Loucy (cell line): ENCODE measurements around the gene XPO4.

ENCODE experiments used
- H2AFZ ChIP-seq: fragments of 200-600 bp; sonication (generic); 2 replicates; pipeline ENCODE4 v1.6.0; 2016; ENCODE audit warnings: antibody characterized with exemption, mild to moderate bottlenecking, low read length, moderate library complexity
- H3F3A ChIP-seq: fragments of 200-600 bp; 2 replicates; pipeline ENCODE4 v1.6.0; 2016; ENCODE audit warnings: antibody characterized with exemption, low read depth, mild to moderate bottlenecking
- H3K27me3 ChIP-seq: fragments of 200-600 bp; sonication (generic); 2 replicates; pipeline ENCODE4 v1.6.1; 2014; ENCODE audit warnings: low read length, mild to moderate bottlenecking; ENCODE audit not compliant: insufficient read depth, poor library complexity, severe bottlenecking
- H3K36me3 ChIP-seq: fragments of 200-600 bp; sonication (generic); 2 replicates; pipeline ENCODE4 v1.6.1; 2016; ENCODE audit warnings: low read length; ENCODE audit not compliant: insufficient read depth
- H3K4me1 ChIP-seq: fragments of 200-600 bp; sonication (generic); 2 replicates; pipeline ENCODE4 v1.5.1; 2014; ENCODE audit warnings: low read length, mild to moderate bottlenecking; ENCODE audit not compliant: insufficient read depth, poor library complexity, severe bottlenecking
- H3K4me2 ChIP-seq: fragments of 200-600 bp; sonication (generic); 2 replicates; pipeline ENCODE4 v1.6.0; 2014; ENCODE audit warnings: antibody characterized with exemption, low read length, low read depth, mild to moderate bottlenecking; ENCODE audit not compliant: poor library complexity, severe bottlenecking
- H3K4me3 ChIP-seq: fragments of 200-600 bp; sonication (generic); 2 replicates; pipeline ENCODE4 v1.5.1; 2014; ENCODE audit warnings: low read length, mild to moderate bottlenecking, mixed read lengths; ENCODE audit not compliant: poor library complexity, severe bottlenecking
- H3K79me2 ChIP-seq: fragments of 200-600 bp; sonication (generic); 2 replicates; pipeline ENCODE4 v1.6.1; 2014; ENCODE audit warnings: low read length; ENCODE audit not compliant: insufficient read depth
- H3K9ac ChIP-seq: fragments of 200-600 bp; sonication (generic); 2 replicates; pipeline ENCODE4 v1.6.0; 2014; ENCODE audit warnings: mild to moderate bottlenecking, low read depth, low read length, moderate library complexity; ENCODE audit not compliant: poor library complexity, severe bottlenecking
- H3K9me2 ChIP-seq: fragments of 200-600 bp; sonication (generic); replicated peaks from 2 replicates; pipeline ENCODE4 v1.6.1; 2016; ENCODE audit warnings: low read depth, low read length, mixed read lengths
- H3K9me3 ChIP-seq: fragments of 200-600 bp; sonication (generic); 2 replicates; pipeline ENCODE4 v1.6.1; 2014; ENCODE audit warnings: mild to moderate bottlenecking, antibody characterized with exemption, low read length, low read depth; ENCODE audit not compliant: insufficient read depth
- H4K20me1 ChIP-seq: fragments of 200-600 bp; sonication (generic); 2 replicates; pipeline ENCODE4 v1.6.0; 2014; ENCODE audit warnings: antibody characterized with exemption, low read length, mild to moderate bottlenecking; ENCODE audit not compliant: insufficient read depth, poor library complexity, severe bottlenecking
- CTCF ChIP-seq: fragments of 200-600 bp; sonication (generic); conservative IDR thresholded peaks from 2 replicates; pipeline ENCODE4 v1.5.1; 2014; ENCODE audit warnings: mild to moderate bottlenecking, antibody characterized with exemption, low read length
- EZH2phosphoT487 ChIP-seq: fragments of 200-600 bp; IDR thresholded peaks from 2 replicates; pipeline ENCODE4 v1.6.1; 2018; ENCODE audit warnings: antibody characterized with exemption, mild to moderate bottlenecking, moderate library complexity, borderline replicate concordance

XPO4 gene

GRCh38 chr13:20774746-20775145 lies 127.8 kb downstream of the XPO4 start:
- Histone ChIP-seq H3K79me2 (peaks cover 34% of the 10 kb centered on the region), H3K4me2 (peak overlapping the region; percentile 93), H2AFZ (no peak overlapping the region), H3K9ac (peak overlapping the region; percentile 95), H3K9me3 (peaks cover 8% of the 10 kb centered on the region; the same call in 1 of the 2 replicates), H3K4me3 (peak overlapping the region; percentile 85), H4K20me1 (no peaks in the 10 kb centered on the region), H3K4me1 (peaks cover 27% of the 10 kb centered on the region), H3K36me3 (peaks cover 8% of the 10 kb centered on the region; the same call in 1 of the 2 replicates), H3F3A (no peaks in the 10 kb centered on the region), H3K27me3 (no peaks in the 10 kb centered on the region), H3K9me2 (no peaks in the 10 kb centered on the region)
- TF ChIP-seq CTCF, result no peak
- no peak for TF ChIP-seq EZH2phosphoT487

GRCh38 chr13:20773194-20774080 lies 129.1 kb downstream of the XPO4 start, which contains the start of gene EEF1AKMT1:
TSS of gene EEF1AKMT1 (minus strand) at chr13:20773961. CDS start at chr13:20757598, 16,363 bp downstream.
- H2AFZ ChIP-seq, result peak within 1 kb of the TSS; percentile 81
- peaks cover 8% of the 10 kb centered on the region; the same call in 1 of the 2 replicates for H3K36me3 ChIP-seq
- H3K4me1 ChIP-seq, result peaks cover 38% of the 10 kb centered on the region
- no peaks in the 10 kb centered on the region for H4K20me1 ChIP-seq
- H3F3A ChIP-seq, result no peaks in the 10 kb centered on the region
- H3K79me2 ChIP-seq, result peaks cover 34% of the 10 kb centered on the region
- H3K9me2 ChIP-seq, result no peaks in the 10 kb centered on the region
- peak within 1 kb of the TSS; percentile 95 for H3K9ac ChIP-seq
- H3K4me3 ChIP-seq, result peak within 1 kb of the TSS; percentile 85
- H3K27me3 ChIP-seq, result no peaks in the 10 kb centered on the region
- H3K9me3 ChIP-seq, result peaks cover 11% of the 10 kb centered on the region; the same call in 1 of the 2 replicates
- TF ChIP-seq EZH2phosphoT487 (no peak), CTCF (no peak)
- peak within 1 kb of the TSS; percentile 93 for H3K4me2 ChIP-seq

GRCh38 chr13:20772401-20773131 lies 130.0 kb downstream of the XPO4 start:
- no peaks in the 10 kb centered on the region; the same call in 1 of the 2 replicates for H3F3A ChIP-seq
- peaks cover 16% of the 10 kb centered on the region; the same call in 1 of the 2 replicates for H3K9me3 ChIP-seq
- no peaks in the 10 kb centered on the region for H3K9me2 ChIP-seq
- H3K4me1 ChIP-seq, result peaks cover 38% of the 10 kb centered on the region
- no peaks in the 10 kb centered on the region for H4K20me1 ChIP-seq
- peaks cover 8% of the 10 kb centered on the region; the same call in 1 of the 2 replicates for H3K36me3 ChIP-seq
- H2AFZ ChIP-seq, result peak overlapping the region; percentile 81; the same call in 1 of the 2 replicates
- no peaks in the 10 kb centered on the region for H3K27me3 ChIP-seq
- no peak for TF ChIP-seq CTCF
- no peak for TF ChIP-seq EZH2phosphoT487
- peak overlapping the region; percentile 95 for H3K9ac ChIP-seq
- H3K4me3 ChIP-seq, result peak overlapping the region; percentile 85
- H3K4me2 ChIP-seq, result peak overlapping the region; percentile 93
- H3K79me2 ChIP-seq, result peaks cover 34% of the 10 kb centered on the region
